ENCODE data around the gene RNF151.

- no peak for TF ChIP-seq CTCF (conservative IDR thresholded peaks at IDR 0.05; ENCODE audit: low read length)
- no peak for TF ChIP-seq EZH2phosphoT487 (IDR thresholded peaks at IDR 0.05; ENCODE audit: borderline replicate concordance)
Observed at GRCh38 chr16:1917056-1917664, 49.5 kb upstream of the RNF151 start.
